H9 (cell line): ENCODE measurements around the gene CAMK1G. TPM values are rescaled to one million over a fixed set of nuclear protein-coding genes. Genes with fewer than 3 reads are reported as not detected.

ENCODE experiments used
- DNase-seq: peaks from one replicate; pipeline ENCODE4 v3.0.0-alpha.2; 2017
- H2AFZ ChIP-seq: one replicate; pipeline ENCODE4 v1.6.1; 2013; ENCODE audit warnings: mild to moderate bottlenecking, low read length, control low read depth, moderate library complexity
- H2AK5ac ChIP-seq: 2 replicates; pipeline ENCODE4 v1.6.1; 2013; ENCODE audit warnings: low read length, control low read depth, mixed read lengths; ENCODE audit not compliant: insufficient read length
- H2BK120ac ChIP-seq: one replicate; pipeline ENCODE4 v1.6.1; 2013; ENCODE audit warnings: low read depth, mild to moderate bottlenecking, low read length, control low read depth, inconsistent platforms; ENCODE audit not compliant: poor library complexity, severe bottlenecking
- H2BK12ac ChIP-seq: 2 replicates; pipeline ENCODE4 v1.6.1; 2013; ENCODE audit warnings: low read length, control low read depth, mixed read lengths, low read depth; ENCODE audit not compliant: insufficient read length
- H2BK15ac ChIP-seq: 2 replicates; pipeline ENCODE4 v1.6.1; 2013; ENCODE audit warnings: low read depth, low read length, control low read depth
- H2BK20ac ChIP-seq: one replicate; pipeline ENCODE4 v1.6.1; 2013; ENCODE audit warnings: low read depth, mild to moderate bottlenecking, low read length, control low read depth, inconsistent platforms; ENCODE audit not compliant: poor library complexity, severe bottlenecking
- H2BK5ac ChIP-seq: 2 replicates; pipeline ENCODE4 v1.6.1; 2013; ENCODE audit warnings: low read length, control low read depth, mixed read lengths; ENCODE audit not compliant: insufficient read length
- H3K14ac ChIP-seq: 2 replicates; pipeline ENCODE4 v1.6.1; 2013; ENCODE audit warnings: low read length, control low read depth; ENCODE audit not compliant: insufficient read depth
- H3K18ac ChIP-seq: 2 replicates; pipeline ENCODE4 v1.6.1; 2013; ENCODE audit warnings: low read depth, mild to moderate bottlenecking, mixed read lengths, low read length, control low read depth; ENCODE audit not compliant: insufficient read length
- H3K23ac ChIP-seq: 2 replicates; pipeline ENCODE4 v1.6.1; 2013; ENCODE audit warnings: low read length, control low read depth, mixed read lengths, low read depth; ENCODE audit not compliant: insufficient read length
- H3K23me2 ChIP-seq: 2 replicates; pipeline ENCODE4 v1.6.1; 2013; ENCODE audit warnings: low read depth, mild to moderate bottlenecking, mixed read lengths, low read length, control low read depth; ENCODE audit not compliant: insufficient read length, poor library complexity, severe bottlenecking
- H3K27ac ChIP-seq: 2 replicates; pipeline ENCODE4 v1.5.1; 2013; ENCODE audit warnings: low read length, control low read depth, mixed read lengths, low read depth; ENCODE audit not compliant: insufficient read length
- H3K27me3 ChIP-seq: 2 replicates; pipeline ENCODE4 v1.6.1; 2013; ENCODE audit warnings: low read length, control low read depth, inconsistent platforms; ENCODE audit not compliant: insufficient read depth
- H3K4ac ChIP-seq: 2 replicates; pipeline ENCODE4 v1.6.1; 2013; ENCODE audit warnings: low read depth, mild to moderate bottlenecking, control low read depth, inconsistent platforms, low read length, moderate library complexity
- H3K4me1 ChIP-seq: 2 replicates; pipeline ENCODE4 v1.6.1; 2013; ENCODE audit warnings: low read length, control low read depth, inconsistent platforms; ENCODE audit not compliant: insufficient read depth
- H3K4me2 ChIP-seq: 2 replicates; pipeline ENCODE4 v1.6.1; 2013; ENCODE audit warnings: low read length, control low read depth, mixed read lengths; ENCODE audit not compliant: insufficient read length, insufficient read depth
- H3K56ac ChIP-seq: 2 replicates; pipeline ENCODE4 v1.6.1; 2013; ENCODE audit warnings: low read depth, mild to moderate bottlenecking, mixed read lengths, low read length, control low read depth; ENCODE audit not compliant: insufficient read length
- H3K79me1 ChIP-seq: 2 replicates; pipeline ENCODE4 v1.6.1; 2013; ENCODE audit warnings: low read depth, mild to moderate bottlenecking, moderate library complexity, low read length, control low read depth, inconsistent platforms; ENCODE audit not compliant: insufficient read depth, poor library complexity, severe bottlenecking
- H3K79me2 ChIP-seq: 2 replicates; pipeline ENCODE4 v1.6.1; 2013; ENCODE audit warnings: low read length, control low read depth, inconsistent platforms; ENCODE audit not compliant: insufficient read depth
- H3K9ac ChIP-seq: 2 replicates; pipeline ENCODE4 v1.6.1; 2013; ENCODE audit warnings: low read length, control low read depth, mixed read lengths; ENCODE audit not compliant: insufficient read length; ENCODE audit errors: extremely low read depth
- H3K9me3 ChIP-seq: one replicate; pipeline ENCODE4 v1.6.1; 2013; ENCODE audit warnings: low read depth, low read length, inconsistent platforms; ENCODE audit not compliant: control insufficient read depth
- H3T11ph ChIP-seq: one replicate; pipeline ENCODE4 v1.6.1; 2013; ENCODE audit warnings: mild to moderate bottlenecking, low read length, control low read depth, inconsistent platforms
- H4K20me1 ChIP-seq: one replicate; pipeline ENCODE4 v1.6.1; 2013; ENCODE audit not compliant: control insufficient read depth, insufficient read length, insufficient read depth
- H4K5ac ChIP-seq: 2 replicates; pipeline ENCODE4 v1.6.1; 2013; ENCODE audit warnings: low read depth, mild to moderate bottlenecking, mixed read lengths, low read length, control low read depth; ENCODE audit not compliant: insufficient read length
- H4K8ac ChIP-seq: replicated peaks from 2 replicates; pipeline ENCODE4 v1.6.1; 2013; ENCODE audit warnings: low read length, control low read depth, mixed read lengths, low read depth; ENCODE audit not compliant: insufficient read length
- H4K91ac ChIP-seq: 2 replicates; pipeline ENCODE4 v1.6.1; 2013; ENCODE audit warnings: low read depth, mild to moderate bottlenecking, moderate library complexity, mixed read lengths, low read length, control low read depth; ENCODE audit not compliant: insufficient read length
- H3K27ac Mint-ChIP-seq, 3 experiments: 2 replicates in 2 of 3; 3 replicates in 1 of 3; pipeline ENCODE4 v1.8.0; 2020 to 2021; ENCODE audit warnings: mixed read lengths in 3 of 3, mild to moderate bottlenecking in 1 of 3, moderate library complexity in 1 of 3
- H3K27me3 Mint-ChIP-seq: 2 replicates; pipeline ENCODE4 v1.8.0; 2021; ENCODE audit warnings: low read depth, mild to moderate bottlenecking, moderate library complexity, mixed read lengths
- H3K36me3 Mint-ChIP-seq, 3 experiments: 2 replicates in 2 of 3; 3 replicates in 1 of 3; pipeline ENCODE4 v1.8.0; 2020 to 2021; ENCODE audit warnings: low read depth in 3 of 3, mixed read lengths in 3 of 3; ENCODE audit not compliant: insufficient read depth in 1 of 3
- H3K4me1 Mint-ChIP-seq, 2 experiments: 2 replicates each; pipeline ENCODE4 v1.8.0; 2020; ENCODE audit warnings: mixed read lengths in 2 of 2
- H3K4me3 Mint-ChIP-seq, 2 experiments: 2 replicates in 1 of 2; 3 replicates in 1 of 2; pipeline ENCODE4 v1.8.0; 2020 to 2021; ENCODE audit warnings: mild to moderate bottlenecking in 2 of 2, mixed read lengths in 2 of 2, moderate library complexity in 1 of 2
- H3K9me3 Mint-ChIP-seq, 2 experiments: 2 replicates in 1 of 2; 3 replicates in 1 of 2; pipeline ENCODE4 v1.8.0; 2020; ENCODE audit warnings: mild to moderate bottlenecking in 2 of 2, mixed read lengths in 2 of 2, moderate library complexity in 1 of 2
- CTCF ChIP-seq: fragments of 200-600 bp; sonication (generic); conservative IDR thresholded peaks from 3 replicates; pipeline ENCODE4 v1.8.0; 2021; ENCODE audit warnings: antibody characterized with exemption, mild to moderate bottlenecking
- WGBS: extraction: QIAGEN DNeasy Blood & Tissue Kit; methylation state at CpG from one replicate; pipeline ENCODE4 v1.1.7; 2013; ENCODE audit warnings: missing lambda C conversion rate, low lambda C conversion rate, mixed read lengths; ENCODE audit not compliant: insufficient read length; ENCODE audit errors: extremely low coverage; 5-methylcytosine and 5-hydroxymethylcytosine counted together
- total RNA-seq: library from RNA; stranded (reverse); gene quantifications from 2 replicates; pipeline ENCODE4 v1.2.1, GENCODE V29; 2021

The CAMK1G gene
- total RNA-seq, 1 experiment from 2014 or later, result 0.28 TPM

DNA sequence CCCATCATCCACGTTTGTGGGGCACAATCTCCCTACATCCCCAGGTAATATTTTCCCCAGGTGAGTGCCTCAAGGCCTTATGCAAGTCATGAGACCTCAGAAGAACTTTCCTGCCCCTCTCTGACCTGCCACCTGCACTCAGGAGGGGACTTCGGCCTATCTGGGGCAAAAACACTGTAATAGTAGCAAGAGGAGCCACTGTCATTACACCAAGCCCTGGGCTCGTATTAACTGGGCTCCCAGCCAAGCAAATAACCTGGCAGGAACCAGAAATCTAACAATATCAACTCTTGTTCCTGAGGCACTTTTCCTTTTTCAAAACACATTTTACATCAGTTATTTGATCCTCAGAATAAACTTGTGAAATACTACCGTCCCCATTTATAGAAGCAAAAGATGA is 37.8 kb downstream of the CAMK1G start:
- Mint-ChIP-seq H3K9me3 (no peaks in the 10 kb centered on the region), H3K27me3 (peaks cover 10% of the 10 kb centered on the region), H3K4me1 (peaks cover 10 to 12% of the 10 kb centered on the region in 2 experiments), H3K4me3 (no peak overlapping the region), H3K36me3 (no peaks in the 10 kb centered on the region; a peak in 1 of 7 replicates), H3K27ac (no peak overlapping the region)
- no peak overlapping the region for H3K56ac ChIP-seq
- H3K27me3 ChIP-seq, result no peaks in the 10 kb centered on the region
- H2BK5ac ChIP-seq, result no peak overlapping the region
- no peak overlapping the region for H3K27ac ChIP-seq
- H2AFZ ChIP-seq, result no peak overlapping the region
- no peak overlapping the region for H4K91ac ChIP-seq
- H3K79me2 ChIP-seq, result no peaks in the 10 kb centered on the region
- H3K14ac ChIP-seq, result no peak overlapping the region
- no peaks in the 10 kb centered on the region; the same call in 1 of the 2 replicates for H3K4me1 ChIP-seq
- H2BK20ac ChIP-seq, result no peak overlapping the region
- TF ChIP-seq CTCF, result no peak
- H4K20me1 ChIP-seq, result no peaks in the 10 kb centered on the region
- no peaks in the 10 kb centered on the region for H3K23me2 ChIP-seq
- H3K18ac ChIP-seq, result no peak overlapping the region
- no CpG with 5 or more reads among the region's 4 CpGs for WGBS
- no peak overlapping the region for H4K5ac ChIP-seq
- no peak overlapping the region for H4K8ac ChIP-seq
- H3T11ph ChIP-seq, result no peak overlapping the region
- no peak overlapping the region for H3K4me2 ChIP-seq
- no peak overlapping the region for H3K23ac ChIP-seq
- H2BK15ac ChIP-seq, result no peak overlapping the region
- no peak overlapping the region for H2BK120ac ChIP-seq
- no peaks in the 10 kb centered on the region for H3K9me3 ChIP-seq
- H3K79me1 ChIP-seq, result no peaks in the 10 kb centered on the region
- DNase-seq, result no peak
- H2AK5ac ChIP-seq, result no peak overlapping the region
- H2BK12ac ChIP-seq, result no peak overlapping the region
- H3K4ac ChIP-seq, result no peak overlapping the region
- no peak overlapping the region for H3K9ac ChIP-seq
